GM23248 (cell line): Measurements from ENCODE around the gene CERK. TPM values are rescaled to one million over a fixed set of nuclear protein-coding genes. Genes with fewer than 3 reads are reported as not detected.

Source experiments
- DNase-seq: peaks from one replicate; pipeline ENCODE4 v3.0.0-alpha.2; 2015
- H2AFZ ChIP-seq: fragments of 200-600 bp; sonication (generic); 2 replicates; pipeline ENCODE4 v1.6.1; 2016; ENCODE audit warnings: antibody characterized with exemption
- H3F3A ChIP-seq: fragments of 200-600 bp; sonication (generic); 2 replicates; pipeline ENCODE4 v1.6.1; 2016; ENCODE audit warnings: mild to moderate bottlenecking, antibody characterized with exemption, mixed run types; ENCODE audit not compliant: insufficient read depth
- H3K27ac ChIP-seq: fragments of 200-600 bp; sonication (generic); 2 replicates; pipeline ENCODE4 v1.5.1; 2016; ENCODE audit warnings: mild to moderate bottlenecking
- H3K27me3 ChIP-seq: fragments of 200-600 bp; sonication (generic); replicated peaks from 2 replicates; pipeline ENCODE4 v1.6.1; 2016; ENCODE audit warnings: mild to moderate bottlenecking; ENCODE audit not compliant: insufficient read depth
- H3K36me3 ChIP-seq: fragments of 200-600 bp; sonication (generic); 2 replicates; pipeline ENCODE4 v1.6.1; 2016; ENCODE audit warnings: low read depth, mild to moderate bottlenecking
- H3K4me1 ChIP-seq: fragments of 200-600 bp; sonication (generic); 2 replicates; pipeline ENCODE4 v1.6.1; 2016; ENCODE audit warnings: mild to moderate bottlenecking; ENCODE audit not compliant: insufficient read depth
- H3K4me2 ChIP-seq: fragments of 200-600 bp; sonication (generic); one replicate; pipeline ENCODE4 v1.6.1; 2016; ENCODE audit warnings: mild to moderate bottlenecking; ENCODE audit not compliant: unreplicated experiment
- H3K4me3 ChIP-seq: fragments of 200-600 bp; sonication (generic); 2 replicates; pipeline ENCODE4 v1.5.1; 2016; ENCODE audit warnings: mild to moderate bottlenecking
- H3K79me2 ChIP-seq: fragments of 200-600 bp; sonication (generic); 2 replicates; pipeline ENCODE4 v1.6.1; 2016; ENCODE audit warnings: mild to moderate bottlenecking; ENCODE audit not compliant: insufficient read depth
- H3K9ac ChIP-seq: fragments of 200-600 bp; sonication (generic); 2 replicates; pipeline ENCODE4 v1.6.1; 2016; ENCODE audit warnings: mild to moderate bottlenecking
- H3K9me2 ChIP-seq: fragments of 200-600 bp; sonication (generic); 2 replicates; pipeline ENCODE4 v1.6.1; 2016; ENCODE audit warnings: mixed run types, mild to moderate bottlenecking, moderate library complexity; ENCODE audit not compliant: insufficient read depth
- H3K9me3 ChIP-seq: fragments of 200-600 bp; sonication (generic); one replicate; pipeline ENCODE4 v1.6.1; 2017; ENCODE audit warnings: low read depth
- H4K20me1 ChIP-seq: fragments of 200-600 bp; sonication (generic); 2 replicates; pipeline ENCODE4 v1.6.0; 2016; ENCODE audit not compliant: insufficient read depth
- EZH2 ChIP-seq: fragments of 200-600 bp; sonication (generic); IDR thresholded peaks from 2 replicates; pipeline ENCODE4 v1.6.1; 2018; ENCODE audit warnings: antibody characterized with exemption, mild to moderate bottlenecking; ENCODE audit not compliant: insufficient read depth, poor library complexity, severe bottlenecking
- EZH2phosphoT487 ChIP-seq: fragments of 200-600 bp; sonication (generic); IDR thresholded peaks from 2 replicates; pipeline ENCODE4 v1.6.1; 2018; ENCODE audit warnings: antibody characterized with exemption, moderate library complexity, mild to moderate bottlenecking, low read depth; ENCODE audit not compliant: insufficient read depth
- WGBS, 2 experiments: methylation state at CpG; one replicate each; pipeline ENCODE4 v1.1.6; 2015 to 2017; ENCODE audit warnings: low lambda C conversion rate in 2 of 2, low coverage in 1 of 2; ENCODE audit errors: missing lambda C conversion rate in 2 of 2; 5-methylcytosine and 5-hydroxymethylcytosine counted together
- in situ Hi-C: fragments of 300-500 bp; cut with MboI; formaldehyde crosslinking; loops from 2 replicates; pipeline ENCODE4 v1.15.0; 2020
- polyA plus RNA-seq: library from polyadenylated mRNA; unstranded; fragments of >200 nt; fragmentation: Nextera tagmentation; extraction: Ambion mirVana; gene quantifications from 2 replicates; pipeline ENCODE4 v1.2.1, GENCODE V29; 2016
- total RNA-seq: library from RNA; depleted of rRNA; stranded (reverse); fragments of >200 nt; shearing (Covaris generic); gene quantifications from 2 replicates; pipeline ENCODE4 v1.2.3, GENCODE V29; 2014

Gene CERK
- total and polyA plus RNA-seq, 2 experiments from 2014 or later, result 25.3 to 45.4 TPM

GRCh38 chr22:46750530-46750800 lies 12.4 kb upstream of the CERK start:
- no peaks in the 10 kb centered on the region for H3K36me3 ChIP-seq
- H3K9ac ChIP-seq, result no peak overlapping the region
- no peaks in the 10 kb centered on the region for H3K27me3 ChIP-seq
- H3K4me1 ChIP-seq, result peaks cover 35% of the 10 kb centered on the region
- no peak overlapping the region for H3K4me3 ChIP-seq
- no peaks in the 10 kb centered on the region for H4K20me1 ChIP-seq
- TF ChIP-seq EZH2phosphoT487 (no peak), EZH2 (no peak)
- DNase-seq, result no peak
- 84 to 88% methylated on average over 5 of the region's 5 CpGs for WGBS, 2 experiments
- in situ Hi-C loops, result no loop called here
- H3K27ac ChIP-seq, result peak overlapping the region; percentile 56; the same call in 1 of the 2 replicates
- H3F3A ChIP-seq, result peaks cover 21% of the 10 kb centered on the region
- H3K79me2 ChIP-seq, result no peaks in the 10 kb centered on the region
- no peaks in the 10 kb centered on the region for H3K9me3 ChIP-seq
- no peak overlapping the region for H2AFZ ChIP-seq
- H3K4me2 ChIP-seq, result peak overlapping the region; percentile 2
- no peaks in the 10 kb centered on the region for H3K9me2 ChIP-seq

GRCh38 chr22:46749682-46750529 lies 11.9 kb upstream of the CERK start:
- Histone ChIP-seq H3K4me3 (no peak overlapping the region), H3K79me2 (no peaks in the 10 kb centered on the region), H3K9me2 (no peaks in the 10 kb centered on the region), H3K27ac (peak overlapping the region; percentile 56), H4K20me1 (no peaks in the 10 kb centered on the region), H3F3A (peaks cover 21% of the 10 kb centered on the region), H3K9me3 (no peaks in the 10 kb centered on the region), H3K4me1 (peaks cover 35% of the 10 kb centered on the region), H3K36me3 (no peaks in the 10 kb centered on the region), H3K9ac (no peak overlapping the region), H2AFZ (no peak overlapping the region; the same call in 1 of the 2 replicates), H3K4me2 (peak overlapping the region; percentile 21), H3K27me3 (no peaks in the 10 kb centered on the region)
- WGBS, 2 experiments, result 67 to 73% methylated on average over 13 to 14 of the region's 14 CpGs
- in situ Hi-C loops, result no loop called here
- TF ChIP-seq EZH2, result no peak
- TF ChIP-seq EZH2phosphoT487, result no peak
- DNase-seq, result peak; percentile 58

- TF ChIP-seq EZH2phosphoT487, result no peak
- Histone ChIP-seq H3F3A (peaks cover 19% of the 10 kb centered on the region), H4K20me1 (no peaks in the 10 kb centered on the region), H3K9me3 (no peaks in the 10 kb centered on the region), H3K4me3 (no peak overlapping the region), H3K9ac (peak overlapping the region; percentile 29), H3K79me2 (no peaks in the 10 kb centered on the region), H3K27ac (peak overlapping the region; percentile 56), H3K27me3 (no peaks in the 10 kb centered on the region), H3K36me3 (no peaks in the 10 kb centered on the region), H3K9me2 (no peaks in the 10 kb centered on the region), H3K4me2 (peak overlapping the region; percentile 21), H2AFZ (peak overlapping the region; percentile 65), H3K4me1 (peaks cover 33% of the 10 kb centered on the region)
- peak; percentile 73 for DNase-seq
- 40% methylated on average over 15 of the region's 15 CpGs for WGBS, 2 experiments
- in situ Hi-C loops, result no loop called here
Observed at GRCh38 chr22:46748908-46749675, 11.0 kb upstream of the CERK start.

- DNase-seq, result no peak
- peaks cover 12% of the 10 kb centered on the region for H3F3A ChIP-seq
- H3K9ac ChIP-seq, result peak overlapping the region; percentile 29; the same call in 1 of the 2 replicates
- no peaks in the 10 kb centered on the region for H3K27me3 ChIP-seq
- no peak for TF ChIP-seq EZH2
- TF ChIP-seq EZH2phosphoT487, result no peak
- no peaks in the 10 kb centered on the region for H4K20me1 ChIP-seq
- WGBS, 2 experiments, result 86 to 88% methylated on average over 19 of the region's 20 CpGs
- no peak overlapping the region for H3K4me3 ChIP-seq
- H3K36me3 ChIP-seq, result no peaks in the 10 kb centered on the region
- peak overlapping the region; percentile 56 for H3K27ac ChIP-seq
- in situ Hi-C loops, result no loop called here
- H3K9me2 ChIP-seq, result no peaks in the 10 kb centered on the region
- H3K79me2 ChIP-seq, result no peaks in the 10 kb centered on the region
- peak overlapping the region; percentile 65; the same call in 1 of the 2 replicates for H2AFZ ChIP-seq
- H3K4me1 ChIP-seq, result peaks cover 26% of the 10 kb centered on the region
- no peaks in the 10 kb centered on the region for H3K9me3 ChIP-seq
- H3K4me2 ChIP-seq, result no peak overlapping the region
Observed at GRCh38 chr22:46748206-46748907, 10.3 kb upstream of the CERK start.
